ENCODE data around the gene HECTD3.
"Not testable (repeated sequence)": the region's sequence is repeated elsewhere in the genome, so short reads cannot be mapped to it uniquely, and the experiment has no call there.

HECTD3 gene

DNA sequence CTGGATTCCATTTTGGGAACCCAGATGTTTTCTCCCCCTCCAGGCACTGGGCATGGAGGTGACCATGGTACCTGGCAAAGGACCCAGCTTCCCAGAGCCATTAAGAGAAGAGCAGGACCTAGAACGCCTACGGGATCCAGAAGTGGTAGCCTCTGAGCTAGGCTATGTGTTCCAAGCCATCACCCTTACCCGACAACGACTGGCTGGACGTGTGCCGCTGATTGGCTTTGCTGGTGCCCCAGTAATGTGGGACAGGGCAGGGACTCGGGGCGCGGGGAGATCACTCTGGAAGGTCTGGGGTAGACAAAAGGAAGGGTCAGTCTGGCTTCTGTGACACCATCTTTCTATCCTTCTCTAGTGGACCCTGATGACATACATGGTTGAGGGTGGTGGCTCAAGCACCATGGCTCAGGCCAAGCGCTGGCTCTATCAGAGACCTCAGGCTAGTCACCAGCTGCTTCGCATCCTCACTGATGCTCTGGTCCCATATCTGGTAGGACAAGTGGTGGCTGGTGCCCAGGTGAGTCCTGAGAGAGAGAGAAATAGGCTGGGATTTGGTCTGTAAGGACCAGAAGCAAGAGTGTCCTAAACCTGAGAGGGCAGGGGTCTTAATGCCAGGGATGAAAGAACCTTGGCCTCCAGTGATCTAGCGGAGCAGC, 2.6 kb upstream of the HECTD3 start:
- DNase-seq = no peak

DNA sequence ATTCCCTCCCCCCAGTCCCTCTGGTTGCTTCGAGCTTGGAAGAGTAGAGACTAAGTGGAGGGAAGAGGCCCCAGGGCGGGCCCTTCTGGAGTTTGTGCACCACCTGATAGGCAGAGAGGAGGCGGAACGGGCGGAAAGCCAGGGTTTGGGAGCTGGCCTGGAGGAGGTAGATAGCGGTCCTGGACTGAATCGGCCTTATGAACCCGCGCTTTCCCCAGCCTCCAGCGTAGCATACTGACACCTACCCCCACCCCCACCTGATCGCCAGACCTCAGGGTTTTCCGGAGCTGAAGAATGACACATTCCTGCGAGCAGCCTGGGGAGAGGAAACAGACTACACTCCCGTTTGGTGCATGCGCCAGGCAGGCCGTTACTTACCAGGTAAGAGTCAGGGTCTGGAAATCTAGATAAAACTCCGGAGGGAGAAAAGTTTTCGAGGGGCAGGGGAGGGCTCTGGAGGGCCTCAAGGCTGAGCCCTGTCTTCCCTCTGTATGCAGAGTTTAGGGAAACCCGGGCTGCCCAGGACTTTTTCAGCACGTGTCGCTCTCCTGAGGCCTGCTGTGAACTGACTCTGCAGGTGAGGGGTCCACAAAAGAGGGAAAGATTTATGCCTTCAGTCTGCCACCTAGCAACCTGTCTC, 1.6 kb upstream of the HECTD3 start:
- DNase-seq = peak; percentile 72

DNA sequence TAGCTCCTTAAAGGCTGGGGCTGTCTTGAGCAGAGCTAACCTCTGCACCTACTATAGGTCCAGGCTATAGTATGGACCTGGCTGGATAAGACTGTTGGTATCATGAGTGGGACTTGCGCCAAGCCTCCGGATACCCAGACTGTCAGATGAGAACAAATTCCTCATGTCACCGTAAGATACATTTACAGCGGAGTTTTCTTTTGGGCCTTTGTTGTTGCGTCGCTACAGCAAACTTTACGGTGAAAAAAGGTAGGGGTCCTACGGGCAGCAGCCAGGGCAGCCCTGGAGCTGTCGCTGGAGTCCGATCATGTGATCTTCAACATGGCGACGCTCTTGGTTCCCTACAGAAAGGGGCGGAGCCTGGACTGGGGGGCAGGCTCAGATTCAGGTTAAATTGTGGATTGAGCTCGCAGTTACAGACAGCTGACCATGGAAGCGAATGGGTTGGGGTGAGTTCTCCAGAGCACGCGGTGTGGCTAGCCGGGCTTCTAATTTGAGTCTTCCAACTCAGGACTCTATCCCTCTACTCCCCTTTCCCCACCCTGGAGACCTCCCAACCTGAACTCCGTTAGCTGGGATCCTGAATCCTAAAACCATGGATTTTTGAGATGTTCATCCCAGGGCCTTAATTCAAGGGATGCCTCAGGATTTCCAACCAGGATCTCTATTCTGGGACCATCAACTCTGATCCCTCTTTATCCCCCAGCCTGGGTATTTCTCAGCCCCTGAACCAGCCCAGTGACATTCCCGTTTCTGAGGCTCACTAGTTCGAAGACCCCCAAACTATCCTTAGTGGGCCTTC, 914 bp upstream of the HECTD3 start, which contains the start of gene UROD:
TSS of gene UROD (plus strand) at position 418 of the 802 bp plus-strand sequence. CDS start at position 430, 12 bp downstream.
- DNase-seq = peak; percentile 93

DNA sequence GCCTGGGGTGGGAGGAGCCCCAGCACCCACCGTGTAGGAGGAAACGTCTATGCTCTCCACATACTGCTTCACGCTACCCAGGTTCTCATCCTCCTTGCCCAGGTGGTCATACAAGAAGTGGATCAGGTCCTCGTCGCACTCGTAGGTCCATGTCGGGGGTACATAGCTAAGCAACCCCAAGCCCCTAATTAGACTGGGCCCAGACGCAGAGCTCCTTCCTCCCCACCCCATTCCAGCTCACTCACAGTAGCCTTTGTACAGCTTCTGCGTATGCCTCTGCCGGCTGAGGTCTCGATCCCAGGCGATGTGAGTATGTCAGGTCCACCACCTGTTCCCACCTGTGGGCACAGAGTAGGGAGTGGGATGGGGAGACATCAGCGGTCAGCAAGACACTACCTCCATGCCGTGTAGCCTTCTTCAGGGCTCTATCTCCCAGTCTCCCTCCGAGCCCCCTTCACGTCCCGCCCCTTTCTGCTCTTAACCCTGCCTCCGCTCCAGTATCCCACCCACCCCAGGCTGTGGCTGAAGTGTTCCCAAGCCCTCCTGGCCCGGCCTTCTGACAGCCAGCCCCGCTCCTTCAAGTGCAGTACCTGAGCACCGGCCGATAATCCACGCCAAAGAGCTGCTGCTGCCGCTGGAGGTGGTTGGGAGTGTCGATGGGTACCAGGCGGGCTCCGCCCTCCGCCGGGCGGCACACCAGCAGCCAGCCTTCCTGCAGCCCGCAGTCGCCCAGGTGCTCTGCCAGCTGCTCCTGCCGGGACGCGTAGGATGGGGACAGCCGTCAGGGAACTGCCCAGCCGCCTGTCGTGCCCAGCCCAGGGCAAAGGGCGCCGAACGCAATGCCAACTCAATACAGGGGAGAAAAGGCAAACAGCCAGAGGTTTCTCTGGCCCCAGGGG, 919 bp downstream of the HECTD3 start:
- DNase-seq = no peak

DNA sequence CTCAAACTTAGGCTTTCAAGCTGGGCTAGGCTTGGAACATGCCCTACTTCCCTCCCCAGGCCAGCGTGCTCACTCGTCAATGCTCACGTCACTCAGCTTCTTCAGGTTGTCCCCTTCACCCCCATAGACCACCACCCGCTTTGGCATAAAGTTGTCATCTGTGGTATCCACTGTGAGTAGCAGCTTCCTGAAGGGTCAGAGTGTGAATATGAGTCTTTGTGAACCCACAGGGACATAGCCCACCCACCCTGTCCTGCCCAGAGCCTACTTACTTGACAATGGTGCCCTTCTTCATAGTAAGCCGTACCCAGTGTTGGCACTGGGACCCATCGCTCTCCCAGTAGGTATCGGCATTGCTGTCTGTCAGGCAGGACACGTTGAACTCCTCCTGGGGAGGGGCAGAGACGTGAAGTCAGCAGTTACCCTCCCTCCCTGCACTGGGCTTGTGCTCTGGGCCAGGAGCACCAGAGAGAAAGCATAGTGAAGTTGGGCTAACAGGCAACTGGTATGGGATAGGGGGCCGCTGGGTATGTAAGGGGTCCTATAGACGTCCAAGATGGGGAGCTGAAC, 1.7 kb downstream of the HECTD3 start:
- no peak for DNase-seq

DNA sequence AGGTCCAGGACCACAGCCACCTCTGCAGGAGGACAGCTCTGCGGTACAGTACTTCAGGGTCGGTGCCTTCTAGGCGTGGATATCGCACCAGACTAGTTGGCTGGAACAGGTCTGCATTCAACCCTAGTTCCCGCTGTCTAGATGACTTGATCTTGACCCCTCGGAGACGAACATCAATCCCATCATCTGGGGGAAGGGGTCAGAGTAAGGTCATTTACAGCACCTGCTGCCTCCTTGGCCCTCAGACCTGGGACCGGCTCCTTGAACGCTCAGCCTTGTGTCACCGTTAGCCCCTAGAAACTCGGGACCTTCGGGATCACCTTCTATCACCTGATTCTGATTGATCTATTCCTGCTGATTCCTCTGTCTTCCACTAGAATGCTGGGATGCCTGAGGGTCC, 2.6 kb downstream of the HECTD3 start:
- no peak for DNase-seq

DNA sequence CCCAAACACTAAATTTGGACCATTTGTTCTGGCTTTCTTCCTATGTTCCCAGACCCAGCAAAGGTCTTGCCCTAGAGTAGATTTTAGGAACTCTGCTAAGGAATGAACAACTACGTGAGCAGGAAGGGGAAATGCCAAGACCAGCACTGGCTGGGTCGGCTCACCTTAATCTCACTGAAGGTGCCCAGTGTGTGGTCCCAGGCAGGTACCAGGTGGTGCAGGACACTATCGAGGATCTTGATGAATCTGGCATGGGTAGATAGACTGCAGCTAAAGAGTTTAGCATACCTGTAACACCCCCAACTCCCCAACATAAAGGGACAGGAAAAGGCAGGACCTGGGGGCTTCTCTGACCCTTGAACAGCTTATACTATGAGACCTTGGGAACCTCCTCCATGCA, 3.0 kb downstream of the HECTD3 start:
- DNase-seq = no peak

DNA sequence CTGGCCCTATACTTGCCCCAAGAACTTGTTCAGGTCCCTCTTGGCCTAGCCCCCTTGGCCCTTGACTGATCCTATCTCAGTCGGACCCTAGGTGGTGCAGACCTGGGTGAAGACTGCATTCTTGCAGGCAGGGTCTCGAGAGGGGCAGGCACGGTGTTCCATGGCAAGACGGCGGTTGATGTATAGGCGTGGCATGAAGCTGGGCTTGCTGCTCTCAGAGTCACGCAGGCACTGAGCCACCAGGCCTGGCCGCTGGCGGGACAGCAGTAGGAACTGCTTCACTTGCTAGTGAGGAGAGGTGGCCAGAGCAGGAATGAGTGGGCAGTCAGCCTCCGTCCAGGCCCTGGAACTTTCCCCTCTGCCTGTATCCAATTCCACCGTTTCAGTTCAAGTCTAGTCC, 3.8 kb downstream of the HECTD3 start:
- no peak for DNase-seq

DNA sequence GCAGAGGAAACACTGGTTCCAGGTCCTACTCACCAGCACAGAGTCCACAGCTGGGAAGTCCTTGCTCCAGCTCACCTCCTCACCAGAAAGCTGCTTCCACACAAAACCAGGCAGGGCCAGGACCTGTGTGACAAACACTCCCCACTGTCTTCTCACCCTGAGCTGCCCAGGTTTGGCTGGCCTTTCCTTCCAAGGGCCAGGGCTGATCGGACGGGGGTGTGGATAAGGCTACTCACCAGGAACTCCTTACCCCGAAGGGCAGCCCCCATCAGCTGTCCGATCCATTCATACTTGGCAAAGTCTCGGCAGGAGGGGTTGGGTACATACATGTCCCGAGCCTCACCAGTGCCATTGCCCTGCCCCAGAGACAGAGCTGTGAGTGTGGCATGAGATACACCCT, 5.4 kb downstream of the HECTD3 start:
- DNase-seq = no peak

DNA sequence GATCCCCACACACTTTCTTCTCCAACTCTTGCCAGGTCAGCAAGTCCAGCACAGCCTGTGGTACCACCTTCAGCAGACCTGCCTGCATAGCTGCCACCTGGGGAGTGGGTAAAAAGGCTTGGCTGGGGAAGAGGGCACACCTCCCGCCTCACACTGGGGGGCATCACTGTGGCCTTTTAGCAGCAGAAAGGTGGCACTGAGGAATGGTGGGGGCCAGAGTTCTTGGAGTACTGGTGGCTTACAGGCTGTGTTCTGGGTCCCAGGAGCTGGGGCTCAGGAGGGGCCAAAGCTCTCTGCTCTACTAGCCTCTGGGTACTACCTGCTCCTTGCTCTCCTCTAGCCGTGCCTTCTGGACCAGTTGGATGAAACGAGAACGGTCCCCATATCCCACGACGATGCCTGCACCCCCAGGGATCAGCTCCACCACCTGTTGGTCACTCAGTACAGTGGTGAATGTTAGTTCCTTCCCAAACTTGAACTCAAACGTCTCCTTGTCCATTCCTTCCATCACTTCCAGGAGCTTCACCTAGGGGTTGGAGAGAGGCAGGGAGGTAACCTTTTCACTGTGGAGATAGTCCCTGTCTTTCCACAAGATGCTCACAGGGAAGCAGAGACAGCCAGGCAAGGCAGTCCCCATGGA, 6.7 kb downstream of the HECTD3 start:
- DNase-seq = no peak

DNA sequence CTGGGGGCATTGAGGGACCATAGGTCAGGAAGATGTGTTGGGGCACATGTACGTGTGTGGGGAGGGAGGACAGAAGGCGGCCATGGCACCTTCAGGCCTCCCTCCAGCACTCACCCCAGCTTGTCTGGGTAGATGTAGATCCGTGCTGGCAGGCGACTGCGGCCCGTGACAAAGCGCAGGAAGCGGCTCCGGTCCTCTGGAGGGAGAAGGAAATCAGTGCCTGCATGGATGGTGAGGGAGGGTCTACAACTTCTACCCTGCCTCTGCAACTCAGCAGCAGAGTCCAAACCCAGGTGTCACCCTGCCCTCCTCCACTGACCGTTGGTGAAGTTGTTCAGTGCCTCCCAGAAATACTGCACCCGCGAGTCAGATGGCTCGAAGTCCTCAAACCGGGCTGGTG, 7.4 kb downstream of the HECTD3 start:
- no peak for DNase-seq

DNA sequence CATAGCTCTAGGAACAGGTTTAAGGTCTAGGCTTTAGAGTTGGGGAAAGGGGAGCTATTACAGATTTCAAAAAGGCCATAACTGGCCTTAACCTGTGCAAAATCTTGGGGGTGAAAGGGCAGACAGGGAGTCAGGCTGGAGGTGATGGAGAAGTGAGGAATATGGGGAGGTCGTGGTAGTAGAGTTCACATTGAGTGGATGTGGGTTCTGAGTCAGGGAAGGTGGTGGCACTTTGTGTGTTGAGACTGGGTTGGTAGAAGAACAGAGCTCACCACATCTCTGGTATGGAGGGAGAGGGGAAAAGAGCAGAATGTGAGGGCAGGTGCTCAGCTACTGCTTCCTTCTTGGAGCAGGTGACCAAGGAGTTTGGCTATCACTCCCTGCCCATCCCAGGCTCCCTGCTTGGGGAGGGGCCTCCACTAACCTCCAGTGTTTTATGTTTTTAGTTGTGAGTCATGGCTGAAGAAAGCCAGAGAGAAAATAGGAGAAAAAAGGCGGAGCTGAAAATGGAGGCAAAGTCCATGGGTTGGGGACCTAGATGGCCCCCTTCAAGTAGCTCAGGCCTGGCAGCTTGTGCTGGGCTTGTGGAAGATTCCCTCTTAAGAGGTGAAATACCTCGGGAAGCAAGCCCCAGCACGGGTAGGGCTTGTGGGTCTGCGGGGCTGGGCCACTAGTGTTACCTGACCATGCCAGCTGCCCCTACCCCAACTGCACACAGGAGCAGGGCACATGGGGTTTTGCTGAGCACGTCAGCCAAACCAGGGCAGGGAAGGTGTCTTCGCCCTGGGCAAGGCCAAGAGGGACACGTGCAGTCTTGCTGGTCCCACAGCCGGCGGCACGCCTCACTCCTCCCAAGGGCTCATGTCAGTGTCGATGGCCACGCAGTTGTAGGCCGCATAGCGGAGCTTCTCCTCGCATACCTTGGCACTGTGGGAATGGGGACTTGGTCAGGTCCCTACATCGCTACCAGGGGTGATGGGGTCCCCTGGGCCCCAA, 8.2 kb downstream of the HECTD3 start:
- no peak for DNase-seq

DNA sequence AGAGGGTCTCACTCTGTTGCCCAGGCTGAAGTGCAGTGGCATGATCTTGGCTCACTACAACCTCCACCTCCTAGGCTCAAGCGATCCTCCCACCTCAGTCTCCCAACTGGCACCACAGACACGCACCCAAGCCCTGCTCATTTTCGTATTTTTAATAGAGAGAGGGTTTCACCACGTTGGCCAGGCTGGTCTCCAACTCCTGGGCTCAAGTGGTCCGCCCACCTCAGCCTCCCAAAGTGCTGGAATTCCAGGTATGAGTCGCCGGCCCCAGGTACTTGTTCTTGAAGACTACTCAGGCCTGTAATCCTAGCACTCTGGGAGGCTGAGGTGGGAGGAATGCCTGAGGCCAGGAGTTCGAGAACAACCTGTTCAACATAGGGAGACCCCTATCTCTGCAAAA, 9.5 kb downstream of the HECTD3 start:
- DNase-seq = not testable (repeated sequence)

DNA sequence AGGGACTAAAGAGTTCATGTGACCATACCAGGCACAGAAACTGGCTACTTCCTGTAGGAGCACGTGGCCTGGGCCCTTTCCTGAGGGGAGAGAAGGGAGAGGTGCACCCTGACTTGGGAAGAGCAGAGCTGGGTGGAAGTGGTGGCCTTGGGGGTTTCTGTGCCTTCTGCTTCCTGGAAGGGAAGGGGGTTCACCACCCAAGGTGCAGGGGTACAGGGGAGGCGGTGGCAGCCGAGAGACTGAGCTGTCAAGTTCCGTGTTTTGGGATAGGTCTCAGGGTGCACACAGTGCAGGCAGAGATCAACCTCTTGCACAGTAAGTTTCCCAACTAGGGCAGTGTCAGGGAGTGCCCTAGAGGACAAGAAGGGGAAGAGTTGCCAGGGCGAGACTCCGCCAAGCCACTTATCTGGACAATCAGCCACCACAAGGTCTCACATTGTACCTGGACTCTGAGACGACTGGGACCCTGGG, 10.1 kb downstream of the HECTD3 start:
- DNase-seq = no peak

DNA sequence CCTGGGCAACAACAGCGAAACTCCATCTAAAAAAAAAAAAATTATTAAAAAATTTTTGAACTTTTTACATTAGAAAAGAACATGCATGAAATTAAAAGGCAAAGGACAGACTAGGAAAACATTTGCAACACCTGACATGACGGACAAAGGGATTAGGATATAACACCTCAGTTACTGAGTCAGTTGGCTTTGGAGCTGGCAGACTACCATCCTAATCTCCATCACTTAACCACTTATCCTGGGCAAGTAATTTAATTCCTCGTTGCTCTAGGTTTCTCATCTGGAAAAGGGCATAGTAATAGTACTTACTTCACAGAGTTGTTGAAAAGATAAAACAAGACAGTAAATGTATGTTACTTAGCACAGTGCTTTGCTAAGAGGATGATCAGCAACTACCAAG, 11.9 kb downstream of the HECTD3 start:
- no peak for DNase-seq

DNA sequence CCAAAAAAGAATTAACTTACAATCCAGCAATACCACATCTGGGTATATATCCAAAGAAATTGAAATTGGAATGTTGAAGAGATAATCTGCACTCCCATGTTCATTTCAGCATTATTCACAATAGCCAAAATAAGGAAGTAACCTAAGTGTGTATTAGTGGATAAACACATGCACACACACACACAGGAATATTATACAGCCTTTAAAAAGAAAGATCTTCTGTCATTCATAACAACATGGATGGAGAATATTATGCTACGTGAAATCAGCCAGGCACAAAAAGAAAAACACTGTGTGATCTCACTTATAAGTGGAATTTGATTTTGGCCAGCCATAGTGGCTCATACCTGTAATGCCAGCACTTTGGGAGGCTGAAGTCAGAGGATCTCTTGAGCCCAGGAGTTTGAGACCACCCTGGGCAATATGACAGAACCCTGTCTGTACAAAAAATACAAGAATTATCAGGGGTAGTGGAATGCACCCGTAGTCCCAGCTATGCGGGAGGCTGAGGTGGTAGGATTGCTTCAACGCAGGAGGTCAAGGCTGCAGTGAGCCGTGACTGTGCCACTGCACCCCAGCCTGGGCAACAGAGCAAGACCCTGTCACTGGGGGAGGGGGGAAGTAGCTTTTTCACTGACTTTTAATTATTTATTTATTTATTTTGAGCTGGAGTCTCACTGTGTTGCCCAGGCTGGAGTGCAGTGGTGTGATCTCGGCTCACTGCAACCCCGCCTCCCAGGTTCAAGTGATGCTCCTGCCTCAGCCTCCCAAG, 15.5 kb downstream of the HECTD3 start:
- no peak for DNase-seq

DNA sequence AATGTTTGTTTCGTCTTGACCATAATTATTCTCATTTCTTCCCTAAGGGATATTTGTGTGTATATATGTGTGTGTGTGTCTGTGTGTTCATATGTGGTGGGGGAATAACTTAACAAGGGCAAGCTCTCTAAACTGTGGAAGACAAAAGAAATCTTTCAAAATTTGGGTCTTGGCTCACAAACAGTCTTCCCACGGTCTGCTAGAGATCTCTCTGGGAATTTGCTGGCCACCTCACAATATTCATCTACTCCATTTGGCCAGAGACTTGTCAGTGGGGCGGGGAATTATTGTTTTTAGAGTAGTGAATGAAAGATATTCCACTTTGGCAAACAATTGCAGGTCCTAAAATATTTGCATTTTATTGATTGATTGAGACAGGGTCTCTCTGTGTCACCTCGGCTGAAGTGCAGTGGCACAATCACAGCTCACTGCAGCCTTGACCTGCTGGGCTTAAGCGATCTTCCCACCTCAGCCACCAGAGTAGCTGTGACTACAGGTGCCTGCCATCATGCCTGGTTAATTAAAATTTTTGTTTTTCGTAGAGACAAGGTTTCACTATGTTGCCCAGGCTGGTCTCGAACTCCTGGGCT, 16.7 kb downstream of the HECTD3 start:
- no peak for DNase-seq

DNA sequence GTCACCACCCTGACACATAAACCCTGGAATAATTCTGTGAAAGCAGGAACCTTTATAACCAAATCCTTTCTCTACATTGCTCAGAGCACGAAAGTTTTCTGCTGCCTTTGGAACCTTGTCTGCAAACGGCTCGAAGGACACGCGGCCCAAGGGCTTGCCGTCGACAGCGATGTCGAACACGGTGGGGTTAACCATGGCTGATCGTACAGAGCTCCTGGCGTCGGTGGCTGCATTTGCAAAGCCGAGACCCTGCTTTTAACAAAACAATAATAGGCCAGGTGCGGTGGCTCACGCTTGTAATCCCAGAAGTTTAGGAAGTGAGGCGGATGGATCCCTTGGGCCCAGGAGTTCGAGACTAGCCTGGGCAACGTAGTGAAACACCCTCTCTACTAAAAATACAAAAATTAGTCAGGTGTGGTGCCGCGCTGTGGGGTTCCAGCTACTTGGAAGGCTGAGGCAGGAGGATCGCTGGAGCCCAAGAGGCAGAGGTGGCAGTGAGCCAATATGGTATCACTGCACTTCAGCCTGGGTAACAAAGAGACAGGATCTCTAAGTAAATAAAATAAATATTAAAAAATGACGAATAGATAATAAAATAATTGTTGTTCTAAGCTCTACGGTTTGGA, 22.5 kb downstream of the HECTD3 start:
- no peak for DNase-seq

Data from GDM1 (cell line).